HCT116 (cell line): Measurements from ENCODE around the gene FFAR4.

ENCODE experiments used
- ATF3 ChIP-seq: IDR thresholded peaks from 2 replicates; pipeline ENCODE4 v1.6.1; 2012
- CBX3 ChIP-seq: IDR thresholded peaks from 2 replicates; pipeline ENCODE4 v1.6.1; 2012; ENCODE audit warnings: low read depth
- CEBPB ChIP-seq: IDR thresholded peaks from 2 replicates; pipeline ENCODE4 v1.6.1; 2012; ENCODE audit warnings: low read depth
- CTCF ChIP-seq, 3 experiments: fragments of 200-600 bp in 1 of 3; sonication (generic) in 1 of 3; IDR thresholded peaks in 2 of 3; conservative IDR thresholded peaks in 1 of 3; 2 replicates each; pipeline ENCODE4 v1.5.1; 2012 to 2017; ENCODE audit warnings: low read depth in 2 of 3, low read length in 2 of 3, antibody characterized with exemption in 1 of 3, borderline replicate concordance in 1 of 3, control low read depth in 1 of 3, mild to moderate bottlenecking in 1 of 3, mixed read lengths in 1 of 3, mixed run types in 1 of 3, moderate library complexity in 1 of 3; ENCODE audit not compliant: insufficient read depth in 1 of 3
- EZH2 ChIP-seq: fragments of 200-600 bp; sonication (generic); IDR thresholded peaks from 2 replicates; pipeline ENCODE4 v1.6.1; 2017; ENCODE audit warnings: antibody characterized with exemption, mixed run types
- EZH2phosphoT487 ChIP-seq: fragments of 200-600 bp; IDR thresholded peaks from 2 replicates; pipeline ENCODE4 v1.6.1; 2018; ENCODE audit warnings: antibody characterized with exemption, borderline replicate concordance
- JUND ChIP-seq: IDR thresholded peaks from 2 replicates; pipeline ENCODE4 v1.6.1; 2012
- POLR2A ChIP-seq: IDR thresholded peaks from 2 replicates; pipeline ENCODE4 v1.7.0; 2011; ENCODE audit warnings: borderline replicate concordance; ENCODE audit not compliant: insufficient read depth, insufficient read length; ENCODE audit errors: extremely low read depth
- POLR2AphosphoS5 ChIP-seq: IDR thresholded peaks from 2 replicates; pipeline ENCODE4 v1.6.1; 2011; ENCODE audit warnings: mild to moderate bottlenecking, low read depth, low read length, moderate library complexity
- REST ChIP-seq: IDR thresholded peaks from 2 replicates; pipeline ENCODE4 v1.6.1; 2012; ENCODE audit warnings: low read depth
- SIN3A ChIP-seq: IDR thresholded peaks from 2 replicates; pipeline ENCODE4 v1.6.1; 2012; ENCODE audit warnings: low read depth
- SP1 ChIP-seq: IDR thresholded peaks from 2 replicates; pipeline ENCODE4 v1.6.1; 2012; ENCODE audit warnings: low read depth
- YY1 ChIP-seq: IDR thresholded peaks from 2 replicates; pipeline ENCODE4 v1.6.1; 2011; ENCODE audit warnings: low read length, low read depth, moderate library complexity, mild to moderate bottlenecking; ENCODE audit not compliant: insufficient replicate concordance; ENCODE audit errors: extremely low read depth
- ZBTB33 ChIP-seq: IDR thresholded peaks from 2 replicates; pipeline ENCODE4 v1.6.1; 2011; ENCODE audit warnings: mild to moderate bottlenecking, low read length, moderate library complexity; ENCODE audit not compliant: insufficient replicate concordance; ENCODE audit errors: extremely low read depth

- TF ChIP-seq POLR2A (no peak), CTCF (IDR thresholded peaks at IDR 0.05 in 2 of 3, conservative IDR thresholded peaks at IDR 0.05 in 1 of 3; ENCODE audit: borderline replicate concordance in 1 of 3, insufficient read depth in 1 of 3, low read depth in 2 of 3, low read length in 2 of 3) (no peak), YY1 (no peak), EZH2 (no peak), REST (no peak), EZH2phosphoT487 (no peak), ZBTB33 (no peak), JUND (no peak), CBX3 (no peak), CEBPB (no peak), SIN3A (no peak), POLR2AphosphoS5 (no peak), SP1 (no peak), ATF3 (no peak)
Observed at GRCh38 chr10:93601146-93601773, 34.8 kb downstream of the FFAR4 start, which contains the start of gene RBP4.
